Stimulated activated CD4-positive, alpha-beta T cell treated with anti-CD3 and anti-CD28 coated beads, Interleukin-2, amount 100 ng/mL, for 24 hours (primary cell): ENCODE data around the gene SEPHS1.
A peak's percentile ranks its signal among the peaks of the same experiment; 100 is the strongest.
"Not testable (repeated sequence)": the region's sequence is repeated elsewhere in the genome, so short reads cannot be mapped to it uniquely, and the experiment has no call there.

Source experiments
- DNase-seq, 2 donors: peaks; one replicate each; pipeline ENCODE4 v3.0.0-alpha.2; 2020

Gene SEPHS1, protein sequence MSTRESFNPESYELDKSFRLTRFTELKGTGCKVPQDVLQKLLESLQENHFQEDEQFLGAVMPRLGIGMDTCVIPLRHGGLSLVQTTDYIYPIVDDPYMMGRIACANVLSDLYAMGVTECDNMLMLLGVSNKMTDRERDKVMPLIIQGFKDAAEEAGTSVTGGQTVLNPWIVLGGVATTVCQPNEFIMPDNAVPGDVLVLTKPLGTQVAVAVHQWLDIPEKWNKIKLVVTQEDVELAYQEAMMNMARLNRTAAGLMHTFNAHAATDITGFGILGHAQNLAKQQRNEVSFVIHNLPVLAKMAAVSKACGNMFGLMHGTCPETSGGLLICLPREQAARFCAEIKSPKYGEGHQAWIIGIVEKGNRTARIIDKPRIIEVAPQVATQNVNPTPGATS

DNA sequence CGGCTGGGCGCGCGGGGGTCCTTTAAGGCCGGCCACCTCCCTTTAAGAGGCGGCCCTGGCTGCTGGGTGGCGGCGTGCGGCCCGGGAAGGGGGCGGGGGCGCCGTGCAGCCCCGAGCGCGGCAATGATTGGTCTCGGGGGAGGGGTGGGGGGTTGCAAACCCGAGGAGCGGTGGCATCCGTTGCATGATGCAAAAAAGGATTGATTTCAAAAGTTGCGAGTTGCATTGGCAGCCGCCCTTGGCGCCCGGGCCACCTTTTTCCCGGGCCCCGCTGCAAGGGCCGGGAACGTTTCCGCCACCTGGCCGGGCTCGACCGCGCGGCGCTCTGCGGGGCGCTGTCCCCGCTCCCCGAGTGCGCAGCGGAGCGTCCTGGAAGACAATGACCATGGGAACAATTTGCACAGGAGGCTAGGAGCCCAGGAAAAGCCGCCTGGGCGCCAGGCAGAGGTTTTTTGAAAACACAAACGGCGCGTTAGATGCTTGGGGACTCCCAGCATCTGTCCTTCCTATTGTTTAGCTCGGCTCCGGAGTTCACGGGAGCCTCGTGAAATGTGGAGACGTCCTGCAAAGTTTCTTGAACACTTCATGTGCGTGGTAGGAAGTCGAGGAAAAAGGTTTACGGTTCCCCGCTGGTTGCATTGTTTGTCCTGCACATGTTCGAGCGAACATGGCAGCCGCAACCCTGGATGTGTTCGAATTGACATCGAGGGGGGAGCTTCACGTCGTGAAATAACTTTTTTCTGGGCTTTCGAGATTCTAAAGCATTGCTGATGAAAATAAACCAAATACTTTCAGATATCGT, at the start of gene SEPHS1:
TSS of gene SEPHS1 (minus strand) at position 78 of the 802 bp plus-strand sequence. CDS start 3,343 bp downstream, outside the sequence.
- peak; percentile 85 to 87 for DNase-seq

- no peak for DNase-seq
Observed at GRCh38 chr10:13397052-13397451, 49.0 kb upstream of the SEPHS1 start.

- no peak for DNase-seq
Observed at GRCh38 chr10:13396369-13396768, 48.3 kb upstream of the SEPHS1 start.

DNA sequence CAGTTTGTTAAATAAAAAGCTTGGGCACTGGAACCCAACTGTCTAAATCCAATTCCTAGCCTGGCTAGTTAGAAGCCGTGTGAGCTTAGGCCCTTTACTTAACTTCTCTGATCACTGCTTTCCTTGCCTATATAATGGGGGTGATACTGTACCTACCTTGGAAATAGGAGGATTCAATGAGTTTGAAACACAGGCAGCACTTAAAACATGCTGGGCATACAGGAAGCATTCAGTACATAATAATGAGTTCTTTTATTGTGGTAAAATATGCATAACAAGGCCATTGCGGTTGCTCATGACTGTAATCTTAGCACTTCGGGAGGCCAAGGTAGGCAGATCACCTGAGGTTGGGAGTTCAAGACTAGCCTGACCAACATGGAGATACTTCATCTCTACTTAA, 47.4 kb upstream of the SEPHS1 start:
- DNase-seq = no peak

GRCh38 chr10:13393640-13394039, 45.5 kb upstream of the SEPHS1 start:
- DNase-seq = no peak

GRCh38 chr10:13392701-13393100, 44.6 kb upstream of the SEPHS1 start:
- DNase-seq = no peak

DNA sequence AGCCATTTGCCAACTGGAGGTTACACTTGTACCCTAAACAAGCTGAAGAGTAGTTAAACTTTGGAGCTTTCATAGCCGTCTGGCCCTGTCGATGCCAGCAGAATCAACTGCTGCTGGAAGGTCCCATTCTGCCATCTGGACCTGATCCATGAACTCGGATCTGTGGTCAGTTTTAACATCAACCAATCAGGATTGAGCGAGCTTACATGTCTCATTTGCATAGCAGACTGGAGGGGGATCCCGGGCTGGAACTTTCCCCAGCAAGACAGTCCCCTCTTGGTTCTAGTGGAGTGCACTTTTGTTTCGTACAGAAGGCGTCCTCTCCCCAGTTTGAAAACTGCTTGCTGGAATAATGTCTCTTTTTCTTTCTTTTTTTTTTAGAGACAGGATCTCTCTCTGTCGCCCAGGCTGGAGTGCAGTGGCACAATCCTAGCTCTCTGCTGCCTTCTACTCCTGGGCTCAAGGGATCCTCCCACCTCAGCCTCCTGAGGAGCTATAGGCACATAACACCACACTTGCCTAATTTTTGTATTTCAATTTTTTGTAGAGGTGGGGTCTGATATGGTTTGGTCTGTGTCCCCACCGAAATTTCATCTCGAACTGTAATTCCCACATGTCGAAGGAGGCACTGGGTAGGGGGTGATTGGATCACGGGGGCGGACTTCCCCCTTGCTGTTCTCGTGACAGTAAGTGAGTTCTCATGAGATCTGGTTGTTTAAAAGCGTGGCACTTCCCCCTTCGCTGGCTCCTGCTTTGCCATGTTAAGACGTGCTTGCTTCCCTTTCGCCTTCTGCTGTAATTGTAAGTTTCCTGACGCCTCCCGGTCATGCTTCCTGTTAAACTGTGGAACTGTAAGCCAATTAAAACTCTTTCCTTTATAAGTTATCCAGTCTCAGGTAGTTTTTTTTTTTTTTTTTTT, 42.8 kb upstream of the SEPHS1 start:
- DNase-seq = no peak

- DNase-seq = no peak
Observed at GRCh38 chr10:13388478-13389230, 40.6 kb upstream of the SEPHS1 start.

DNA sequence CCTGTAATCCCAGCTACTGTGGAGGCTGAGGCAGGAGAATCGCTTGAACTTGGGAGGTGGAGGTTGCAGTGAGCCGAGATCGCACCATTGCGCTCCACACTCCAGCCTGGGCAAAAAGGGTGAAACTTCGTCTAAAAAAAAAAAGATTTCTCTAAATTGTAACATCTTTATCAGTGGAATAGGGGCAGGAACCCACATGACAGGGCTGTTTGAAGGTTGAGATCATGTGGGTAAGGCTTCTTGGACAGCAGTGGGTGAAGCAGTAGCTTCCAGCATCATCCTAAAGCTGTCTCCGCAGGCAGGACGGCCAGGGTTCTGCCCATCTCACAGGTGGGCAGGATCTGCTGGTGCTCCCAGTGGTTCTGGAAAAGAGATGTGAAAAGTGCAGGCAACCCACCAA, 37.9 kb upstream of the SEPHS1 start:
- DNase-seq = no peak

- no peak for DNase-seq
Observed at GRCh38 chr10:13383399-13383761, 35.3 kb upstream of the SEPHS1 start.

- DNase-seq = no peak
Observed at GRCh38 chr10:13382703-13383398, 34.8 kb upstream of the SEPHS1 start.

DNA sequence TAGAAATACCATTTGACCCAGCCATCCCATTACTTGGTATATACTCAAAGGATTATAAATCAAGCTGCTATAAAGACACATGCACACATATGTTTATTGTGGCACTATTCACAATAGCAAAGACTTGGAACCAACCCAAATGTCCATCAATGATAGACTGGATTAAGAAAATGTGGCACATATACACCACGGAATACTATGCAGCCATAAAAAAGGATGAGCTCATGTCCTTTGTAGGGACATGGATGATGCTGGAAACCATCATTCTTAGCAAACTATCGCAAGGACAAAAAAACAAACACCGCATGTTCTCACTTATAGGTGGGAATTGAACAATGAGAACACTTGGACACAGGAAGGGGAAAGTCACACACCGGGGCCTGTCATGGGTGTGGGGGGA, 31.0 kb upstream of the SEPHS1 start:
- not testable (repeated sequence) for DNase-seq

GRCh38 chr10:13376746-13377145, 28.7 kb upstream of the SEPHS1 start:
- no peak for DNase-seq

DNA sequence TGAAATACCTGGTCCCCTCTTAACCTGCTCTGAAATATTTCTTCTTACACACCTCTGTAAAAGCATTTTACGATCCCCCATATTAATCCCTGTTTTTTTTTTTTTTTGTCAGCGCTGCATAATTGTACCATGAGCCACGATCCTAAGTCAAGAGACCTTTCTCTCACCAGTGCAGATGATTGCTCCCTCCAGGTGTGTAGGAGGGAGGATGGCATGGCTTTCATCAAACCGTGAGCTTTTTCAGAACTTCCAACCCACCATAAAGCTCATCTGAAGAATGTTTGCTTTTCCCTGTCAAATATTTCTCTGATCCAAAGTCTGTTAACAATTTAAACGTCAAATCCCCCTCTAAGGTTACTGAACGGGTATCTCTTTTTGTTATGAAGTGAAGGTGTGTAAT, 28.2 kb upstream of the SEPHS1 start:
- no peak for DNase-seq

GRCh38 chr10:13375791-13376190, 27.7 kb upstream of the SEPHS1 start:
- DNase-seq = no peak

GRCh38 chr10:13373644-13374043, 25.6 kb upstream of the SEPHS1 start:
- DNase-seq = no peak

- DNase-seq = no peak
Observed at GRCh38 chr10:13372524-13372923, 24.4 kb upstream of the SEPHS1 start.

- DNase-seq = peak; percentile 44 to 60
Observed at GRCh38 chr10:13371897-13372470, 23.9 kb upstream of the SEPHS1 start.

DNA sequence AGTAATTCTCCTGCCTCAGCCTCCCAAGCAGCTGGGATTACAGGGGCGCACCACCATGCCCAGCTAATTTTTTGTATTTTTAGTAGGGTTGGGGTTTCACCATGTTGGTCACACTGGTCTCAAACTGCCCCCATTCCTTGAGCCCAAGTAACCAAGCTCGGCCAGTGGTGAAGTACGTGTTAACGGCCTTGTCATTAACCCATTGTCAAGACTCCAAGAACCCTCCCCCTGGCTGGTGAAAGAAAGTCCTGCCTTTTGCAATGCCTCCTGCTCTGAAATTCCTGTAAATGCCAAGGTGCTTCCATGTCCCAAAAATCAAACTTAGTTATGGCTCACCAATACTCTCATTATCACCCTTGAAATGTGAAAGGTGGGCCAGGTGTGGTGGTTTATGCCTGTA, 18.8 kb upstream of the SEPHS1 start:
- DNase-seq = no peak

- no peak for DNase-seq
Observed at GRCh38 chr10:13365831-13366230, 17.7 kb upstream of the SEPHS1 start.

DNA sequence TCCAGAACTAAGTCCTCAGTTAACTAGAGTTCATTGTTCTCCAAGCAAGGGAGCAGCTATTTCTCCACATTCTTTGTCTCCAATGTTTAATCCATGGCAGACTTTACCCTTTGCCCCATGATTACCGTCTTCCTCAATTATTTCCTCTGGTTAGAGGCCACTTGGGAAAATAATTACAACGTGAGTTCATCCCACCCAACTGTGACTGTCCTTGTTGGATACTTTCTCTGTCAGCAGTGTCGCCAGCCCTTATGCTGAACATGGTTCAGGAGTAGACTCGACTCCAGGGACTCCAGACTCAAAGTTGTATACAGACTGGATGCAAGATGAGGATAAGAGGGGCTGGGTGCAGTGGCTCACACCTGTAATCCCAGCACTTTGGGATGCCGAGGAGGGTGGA, 17.1 kb upstream of the SEPHS1 start:
- DNase-seq = no peak
